ENCODE results near the gene DNAI1. TPM values are rescaled to one million over a fixed set of nuclear protein-coding genes. Genes with fewer than 3 reads are reported as not detected.

Gene DNAI1
- total and polyA plus RNA-seq, 12 donors, result 0.06 to 1.4 (median 0.28) TPM; not detected in 7

- DNase-seq, result peak in 5 of 7 donors; percentile 42 to 63 (median 53)
- intact Hi-C loops (cut with DNase I), result no loop called here
- peak overlapping the region in 2 of 5 donors; percentile 12 to 56 for H3K27ac ChIP-seq
- H3K4me3 ChIP-seq, result peak overlapping the region in 1 of 4 donors; percentile 30
- H3K27me3 ChIP-seq, result no peaks in the 10 kb centered on the region
- no peaks in the 10 kb centered on the region for H3K36me3 ChIP-seq (replicated peaks in 1 of 2)
- H3K9me3 ChIP-seq (replicated peaks in 1 of 3), result no peaks in the 10 kb centered on the region
- H3K4me1 ChIP-seq (replicated peaks in 1 of 2), result peaks cover 14 to 17% of the 10 kb centered on the region in 2 donors
- TF ChIP-seq CTCF (IDR thresholded peaks at IDR 0.05), result no peak
- no peak for TF ChIP-seq POLR2A (IDR thresholded peaks at IDR 0.05)
- 9 to 11% (median 10%) methylated on average over 5 to 21 of the region's 21 CpGs for WGBS, 4 donors
Measured at GRCh38 chr9:34559624-34560455, 101.2 kb downstream of the DNAI1 start.

GRCh38 chr9:34560599-34561214 is 102.1 kb downstream of the DNAI1 start:
- TF ChIP-seq CTCF (IDR thresholded peaks at IDR 0.05) (no peak), POLR2A (IDR thresholded peaks at IDR 0.05) (no peak)

GRCh38 chr9:34562135-34562745 is 103.6 kb downstream of the DNAI1 start:
- no peak overlapping the region for H3K27ac ChIP-seq
- H3K4me3 ChIP-seq, result no peak overlapping the region
- TF ChIP-seq CTCF (IDR thresholded peaks at IDR 0.05) (peak in 2 of 6 experiments; percentile 27 to 28), POLR2A (IDR thresholded peaks at IDR 0.05) (no peak)
- no peaks in the 10 kb centered on the region for H3K36me3 ChIP-seq (replicated peaks in 1 of 2)
- no peak for DNase-seq
- 77 to 90% (median 89%) methylated on average over 7 of the region's 7 CpGs for WGBS, 4 donors
- H3K4me1 ChIP-seq (replicated peaks in 1 of 2), result peaks cover 14 to 17% of the 10 kb centered on the region in 2 donors
- intact Hi-C loops (cut with DNase I), result no loop called here
- H3K27me3 ChIP-seq, result no peaks in the 10 kb centered on the region
- H3K9me3 ChIP-seq (replicated peaks in 1 of 3), result no peaks in the 10 kb centered on the region

More at GRCh38 chr9:34560599-34561214, 102.1 kb downstream of the DNAI1 start:
- H3K27ac ChIP-seq, result peak overlapping the region in 1 of 5 donors; percentile 35
- H3K36me3 ChIP-seq (replicated peaks in 1 of 2), result no peaks in the 10 kb centered on the region
- H3K27me3 ChIP-seq, result no peaks in the 10 kb centered on the region
- intact Hi-C loops (cut with DNase I), result no loop called here
- H3K9me3 ChIP-seq (replicated peaks in 1 of 3), result no peaks in the 10 kb centered on the region
- 65 to 77% (median 74%) methylated on average over 13 to 21 of the region's 21 CpGs for WGBS, 4 donors
- DNase-seq, result no peak
- no peak overlapping the region for H3K4me3 ChIP-seq
- H3K4me1 ChIP-seq (replicated peaks in 1 of 2), result peaks cover 14 to 17% of the 10 kb centered on the region in 2 donors

- Histone ChIP-seq H3K4me1 (replicated peaks in 1 of 2) (peaks cover 14 to 17% of the 10 kb centered on the region in 2 donors), H3K9me3 (replicated peaks in 1 of 3) (no peaks in the 10 kb centered on the region), H3K27me3 (no peaks in the 10 kb centered on the region), H3K4me3 (no peak overlapping the region), H3K27ac (no peak overlapping the region), H3K36me3 (replicated peaks in 1 of 2) (no peaks in the 10 kb centered on the region)
- intact Hi-C loops (cut with DNase I), result no loop called here
- WGBS, 4 donors, result 77 to 88% (median 80%) methylated on average over 5 of the region's 5 CpGs
- no peak for DNase-seq
- no peak for TF ChIP-seq CTCF (IDR thresholded peaks at IDR 0.05)
- no peak for TF ChIP-seq POLR2A (IDR thresholded peaks at IDR 0.05)
Measured at GRCh38 chr9:34563262-34563661, 104.7 kb downstream of the DNAI1 start.
